ENCODE results near the gene TTC28.
"Not testable (repeated sequence)": the region's sequence is repeated elsewhere in the genome, so short reads cannot be mapped to it uniquely, and the experiment has no call there.

TTC28 gene

DNA sequence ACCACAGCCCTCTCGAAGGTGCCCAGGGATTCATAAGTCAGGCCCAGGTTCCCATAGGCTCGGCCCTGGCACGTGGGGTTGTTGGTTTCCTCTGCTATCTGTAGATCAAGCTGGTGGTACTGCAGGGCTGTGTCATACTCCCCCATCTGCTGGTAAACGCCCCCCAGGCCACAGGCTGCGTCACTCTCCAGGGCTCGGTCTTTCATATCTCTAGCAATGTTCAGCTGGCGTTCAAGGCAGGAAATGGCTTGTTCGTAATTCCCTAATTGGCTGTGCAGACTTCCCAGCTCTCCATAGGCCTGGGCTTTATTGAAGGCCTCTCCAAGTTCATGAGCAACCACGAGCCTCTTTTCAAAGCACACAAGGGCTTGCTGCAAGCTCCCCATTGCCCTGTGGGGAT lies 574.2 kb downstream of the TTC28 start:
- no peak for DNase-seq (ENCODE audit: low read depth, low spot score)

DNA sequence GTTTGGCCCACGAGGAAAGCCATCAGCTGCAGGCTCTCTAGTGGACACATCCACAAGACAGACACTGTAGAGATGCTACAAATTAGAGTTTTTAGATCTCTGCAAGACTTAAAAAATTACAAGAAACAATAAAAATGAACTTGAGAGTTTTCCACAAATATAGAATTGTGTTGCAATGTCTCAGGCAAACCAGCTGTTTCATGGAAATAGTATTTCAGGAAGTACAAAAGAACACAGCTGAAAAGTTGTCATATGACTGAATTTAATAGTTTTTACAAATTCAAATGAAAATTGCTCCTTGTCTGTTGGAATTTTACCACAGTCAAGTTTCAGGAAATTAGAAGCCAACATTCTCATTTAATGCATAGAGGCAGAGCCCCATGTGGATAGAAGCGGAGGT lies 576.0 kb downstream of the TTC28 start:
- no peak for DNase-seq (ENCODE audit: low read depth, low spot score)

DNA sequence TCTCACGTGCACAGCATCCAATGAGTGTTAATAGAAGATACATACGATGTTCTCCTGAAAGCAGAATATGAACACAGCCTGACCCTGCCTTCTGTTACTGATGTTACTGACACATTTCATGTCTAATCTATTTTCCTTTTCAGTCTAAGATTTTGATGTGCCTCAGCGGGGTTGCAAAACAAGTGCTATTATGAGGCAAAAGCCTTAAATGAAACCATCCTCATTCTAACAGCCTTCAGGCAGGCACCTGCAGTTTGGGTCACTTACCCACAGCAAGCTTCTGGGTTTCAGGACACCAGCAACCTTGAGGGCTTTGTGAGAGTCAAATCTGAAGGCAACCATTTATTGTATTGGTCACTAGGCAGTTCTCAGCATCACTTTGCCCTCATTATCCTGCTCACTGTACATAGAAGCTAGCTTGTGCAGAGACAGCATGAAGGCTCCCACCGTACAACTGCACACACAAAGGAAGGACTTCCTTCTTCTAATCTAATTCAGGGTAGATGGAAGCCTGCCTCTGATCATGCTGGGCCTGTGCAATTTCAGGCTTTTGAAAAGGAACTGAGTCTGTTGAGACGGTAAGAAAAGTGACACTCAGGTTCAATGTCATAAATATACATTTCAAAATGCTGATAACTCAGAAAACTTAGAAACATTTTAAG lies 577.4 kb downstream of the TTC28 start:
- DNase-seq (ENCODE audit: low read depth, low spot score), result no peak

DNA sequence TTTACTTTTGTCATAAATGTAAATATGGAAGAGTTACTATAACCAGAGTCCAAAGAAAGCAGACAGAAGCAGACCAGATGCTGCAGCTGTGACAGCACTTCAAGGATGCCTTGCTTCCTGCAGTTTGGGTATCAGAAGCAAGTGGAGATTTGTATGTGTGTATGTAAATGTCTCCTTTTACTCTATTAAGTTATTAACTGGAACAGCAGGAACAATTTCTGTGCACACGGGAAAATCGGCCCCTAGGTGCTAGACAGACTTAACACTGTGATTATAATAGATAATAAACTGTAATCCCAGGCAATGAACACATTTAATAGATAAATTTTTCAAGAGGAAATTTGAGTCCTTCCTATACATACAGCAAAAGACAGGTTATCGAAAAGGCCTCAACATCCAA lies 582.0 kb downstream of the TTC28 start:
- no peak for DNase-seq (ENCODE audit: low read depth, low spot score)

DNA sequence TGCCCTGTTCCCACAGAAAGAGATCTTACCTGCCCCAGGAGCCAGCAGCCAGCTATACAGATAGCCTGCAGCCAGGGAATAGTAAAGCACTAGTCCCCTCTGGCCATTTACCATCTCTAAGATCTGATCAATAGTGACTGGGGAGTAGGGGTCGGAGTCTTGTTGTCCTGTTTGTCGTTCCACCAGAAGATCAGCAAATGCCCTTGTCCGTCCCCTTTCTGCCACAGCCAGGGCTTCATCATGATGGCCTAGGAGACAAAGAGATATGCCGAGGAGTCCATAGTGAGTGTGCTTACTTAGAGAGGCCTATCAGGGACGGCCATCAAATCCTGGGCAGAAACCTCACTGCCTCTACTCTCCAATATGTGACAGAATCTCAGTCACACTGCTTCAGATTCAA lies 583.5 kb downstream of the TTC28 start:
- DNase-seq (ENCODE audit: low read depth, low spot score), result no peak

DNA sequence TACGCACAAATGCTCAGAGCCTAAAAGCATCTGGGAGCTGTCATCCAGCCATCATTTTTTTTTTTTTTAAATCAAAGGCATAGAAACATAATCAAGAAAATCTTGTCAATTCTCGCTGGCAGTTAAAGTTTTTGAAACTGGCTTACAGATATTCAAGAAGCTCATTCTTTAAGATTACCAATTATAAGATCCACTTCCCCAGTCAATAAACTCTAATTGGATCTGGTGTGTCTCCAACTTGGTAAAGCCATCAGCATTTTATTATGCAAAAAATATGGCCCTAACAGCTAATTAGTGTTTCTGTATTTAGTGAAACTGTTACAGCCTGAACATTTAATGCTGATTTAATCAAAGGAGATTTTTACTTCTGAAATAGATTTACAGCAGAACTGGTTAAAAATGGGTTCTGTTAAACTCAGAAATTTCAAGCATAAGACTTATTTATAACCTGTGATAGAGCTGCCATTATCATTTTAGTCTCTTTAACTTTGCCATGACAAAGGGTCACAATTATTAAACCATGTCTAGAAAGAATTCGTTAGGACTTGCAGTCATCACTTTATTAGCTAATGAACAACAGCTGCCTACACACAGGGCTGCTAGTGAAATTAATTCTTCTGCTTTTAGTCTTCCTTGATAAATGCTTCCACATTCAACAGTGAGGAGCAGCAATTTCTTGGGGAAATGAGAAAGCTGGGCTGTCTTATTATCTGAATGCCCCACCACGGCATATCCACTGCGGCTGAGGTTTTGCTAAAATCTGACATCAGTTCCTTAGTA lies 584.1 kb downstream of the TTC28 start:
- no peak for DNase-seq (ENCODE audit: low read depth, low spot score)

DNA sequence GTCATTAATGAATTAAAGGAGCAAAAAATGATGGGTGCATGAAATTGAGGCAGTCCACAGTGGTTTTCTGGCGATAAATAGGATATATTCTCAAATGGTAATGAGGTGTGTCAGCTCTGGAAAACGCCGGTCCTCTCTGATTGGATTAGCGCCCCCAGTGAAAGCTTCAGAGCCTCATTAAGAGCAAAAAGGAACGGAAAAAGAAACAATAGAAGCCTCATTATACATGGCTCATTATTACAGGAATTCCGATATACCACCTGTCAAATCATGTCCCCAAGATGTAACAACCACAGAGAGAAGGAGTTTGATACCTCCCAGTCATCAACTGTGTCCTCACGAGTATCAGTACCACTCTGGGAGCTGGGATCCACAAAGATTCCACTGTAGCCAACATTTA lies 584.9 kb downstream of the TTC28 start:
- no peak for DNase-seq (ENCODE audit: low read depth, low spot score)

DNA sequence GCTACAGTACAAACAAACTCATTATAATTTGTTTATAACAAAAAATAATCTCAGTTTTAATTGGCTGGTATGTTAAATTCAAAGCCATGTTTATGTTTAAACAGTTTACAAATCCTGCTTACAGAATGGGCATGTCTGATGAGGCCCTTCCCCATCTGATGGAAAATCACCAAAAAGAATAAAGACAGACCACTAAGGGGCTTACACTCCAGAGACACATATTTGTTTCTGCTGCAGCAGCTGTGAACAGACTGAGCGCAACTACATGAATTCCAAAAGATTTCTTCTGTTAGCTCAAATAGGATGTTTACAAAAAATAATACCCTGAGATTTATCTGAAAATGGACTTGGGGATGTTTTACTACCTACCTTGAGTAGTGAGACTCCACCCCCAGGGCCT lies 585.9 kb downstream of the TTC28 start:
- no peak for DNase-seq (ENCODE audit: low read depth, low spot score)

DNA sequence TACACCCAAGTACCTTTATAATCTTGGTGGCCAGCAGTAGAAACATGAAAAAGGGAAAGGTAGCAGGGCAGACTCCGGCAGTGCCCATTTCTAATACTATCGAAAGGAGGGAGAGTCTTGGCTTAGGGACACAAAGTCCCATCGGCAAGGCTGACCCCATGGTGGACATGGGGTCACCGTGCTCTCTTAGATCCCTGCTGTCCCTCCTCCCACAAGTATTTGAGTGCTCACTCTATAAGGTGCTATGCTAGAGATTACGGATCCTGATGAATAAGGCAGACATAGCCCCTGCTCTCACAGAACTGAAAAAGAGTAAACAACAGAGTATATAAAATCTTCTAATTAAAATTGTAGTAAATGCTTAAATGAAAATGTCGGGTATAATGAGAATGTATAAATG lies 588.2 kb downstream of the TTC28 start:
- no peak for DNase-seq (ENCODE audit: low read depth, low spot score)

DNA sequence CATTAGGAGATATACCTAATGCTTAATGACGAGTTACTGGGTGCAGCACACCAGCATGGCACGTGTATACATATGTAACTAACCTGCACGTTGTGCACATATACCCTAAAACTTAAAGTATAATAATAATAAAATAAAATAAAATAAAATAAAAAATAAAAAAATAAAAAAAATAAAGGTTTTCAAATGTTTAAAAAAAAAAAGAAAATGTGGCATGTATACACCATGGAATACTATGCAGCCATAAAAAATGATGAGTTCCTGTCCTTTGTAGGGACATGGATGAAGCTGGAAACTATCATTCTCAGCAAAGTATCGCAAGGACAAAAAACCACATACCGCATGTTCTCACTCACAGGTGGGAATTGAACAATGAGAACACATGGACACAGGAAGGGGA lies 590.1 kb downstream of the TTC28 start:
- not testable (repeated sequence) for DNase-seq (ENCODE audit: low read depth, low spot score)

DNA sequence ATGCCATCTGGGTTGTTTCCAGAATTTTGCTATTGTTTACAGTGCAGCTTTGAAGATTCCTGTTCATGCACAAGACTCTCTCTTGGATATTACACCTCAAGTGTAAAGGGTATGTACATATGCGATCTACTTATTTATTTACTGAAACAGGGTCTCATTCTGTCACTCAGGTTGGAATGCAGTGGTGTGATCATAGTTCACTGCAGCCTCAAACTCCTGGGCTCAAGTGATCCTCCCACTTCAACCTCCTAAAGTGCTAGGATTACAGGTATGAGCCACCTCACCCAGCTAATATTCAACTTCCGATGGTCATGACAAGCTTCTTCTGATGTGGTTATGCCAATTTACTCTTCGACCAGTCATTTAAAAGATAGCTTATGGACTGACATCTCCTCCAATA lies 602.5 kb downstream of the TTC28 start:
- DNase-seq (ENCODE audit: low read depth, low spot score), result no peak

DNA sequence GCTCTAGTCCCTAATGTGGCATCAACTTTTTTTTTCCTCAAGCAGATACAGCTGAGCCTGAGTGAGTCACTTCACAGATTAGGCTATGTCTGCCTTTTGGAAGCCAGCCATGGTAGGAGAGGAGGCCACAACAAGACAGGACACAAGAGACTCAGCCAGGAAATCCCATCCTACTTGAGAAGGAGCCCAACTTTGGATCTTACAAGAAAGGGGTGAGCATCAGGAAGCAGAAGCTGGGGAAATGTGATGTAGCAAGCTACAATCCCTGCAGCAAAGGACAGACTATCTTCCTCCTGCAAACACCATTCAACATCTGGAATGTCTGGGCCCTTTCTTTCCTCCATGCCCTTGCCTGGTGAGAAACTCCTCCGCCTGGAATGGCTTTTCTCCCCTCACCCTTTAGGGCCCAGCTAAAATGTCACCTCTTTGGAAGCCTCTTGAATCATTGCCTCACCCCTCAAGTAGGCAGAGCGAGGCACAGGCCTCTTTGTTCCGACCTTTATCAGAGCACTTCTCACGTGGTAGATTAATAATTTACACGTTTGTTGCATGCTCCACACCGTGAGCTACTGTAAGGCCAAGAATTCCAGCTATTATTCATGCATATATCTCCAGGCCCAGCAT lies 604.2 kb downstream of the TTC28 start:
- DNase-seq (ENCODE audit: low read depth, low spot score), result no peak

DNA sequence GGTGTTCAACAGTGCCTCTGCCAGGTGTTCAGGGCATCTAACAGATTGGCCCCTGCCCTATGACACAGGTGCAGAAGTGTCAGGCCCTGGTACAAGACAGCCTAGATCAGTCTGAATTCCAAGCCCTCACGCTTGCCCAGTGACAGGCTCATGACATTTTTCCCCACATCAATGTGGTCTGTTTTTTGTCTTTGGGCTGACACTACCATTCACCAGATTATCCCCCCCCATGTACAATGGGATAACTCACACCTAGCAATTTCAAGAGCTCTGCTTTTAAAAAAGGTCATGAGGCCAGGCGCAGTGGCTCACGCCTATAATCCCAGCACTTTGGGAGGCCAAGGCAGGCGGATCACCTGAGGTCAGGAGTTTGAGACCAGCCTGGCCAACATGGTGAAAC lies 605.1 kb downstream of the TTC28 start:
- DNase-seq (ENCODE audit: low read depth, low spot score), result no peak

DNA sequence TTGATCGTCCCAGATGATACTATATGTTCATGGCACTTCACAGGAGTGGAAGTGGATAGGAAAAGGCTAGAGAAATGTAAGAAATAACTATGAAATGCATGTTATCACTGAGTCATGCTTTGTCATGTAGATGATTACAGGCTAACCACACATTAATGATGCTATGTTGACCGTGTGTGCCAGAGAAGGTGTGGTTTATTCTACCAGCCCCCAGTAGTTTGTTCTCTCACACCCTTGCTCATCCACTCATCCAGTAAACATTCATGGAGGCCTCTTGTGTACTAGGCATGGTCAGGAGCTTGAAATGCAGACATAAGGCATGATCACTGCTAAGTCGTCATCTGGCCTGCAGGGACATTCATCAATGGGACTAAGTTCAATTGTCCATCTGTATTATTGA lies 607.6 kb downstream of the TTC28 start:
- DNase-seq (ENCODE audit: low read depth, low spot score), result no peak

DNA sequence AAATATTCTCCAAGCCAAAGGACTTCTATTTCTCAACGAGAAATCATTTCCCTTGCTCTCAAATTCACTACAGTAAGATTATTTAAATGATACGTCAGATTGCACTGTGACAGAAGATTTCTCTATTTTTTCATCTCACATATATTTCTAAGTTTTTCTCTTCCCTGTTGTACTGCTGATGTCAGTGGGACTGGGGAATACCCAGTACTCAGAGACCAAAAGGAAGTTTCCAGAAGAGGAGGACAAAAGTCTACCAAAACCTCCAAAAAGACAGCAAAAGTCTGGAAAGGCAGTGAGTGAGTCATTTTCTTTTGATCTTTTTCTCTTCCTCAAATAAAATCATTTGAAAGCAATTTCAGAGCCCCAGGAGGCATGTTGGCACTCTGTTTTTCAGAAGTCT lies 610.8 kb downstream of the TTC28 start:
- DNase-seq (ENCODE audit: low read depth, low spot score), result no peak

DNA sequence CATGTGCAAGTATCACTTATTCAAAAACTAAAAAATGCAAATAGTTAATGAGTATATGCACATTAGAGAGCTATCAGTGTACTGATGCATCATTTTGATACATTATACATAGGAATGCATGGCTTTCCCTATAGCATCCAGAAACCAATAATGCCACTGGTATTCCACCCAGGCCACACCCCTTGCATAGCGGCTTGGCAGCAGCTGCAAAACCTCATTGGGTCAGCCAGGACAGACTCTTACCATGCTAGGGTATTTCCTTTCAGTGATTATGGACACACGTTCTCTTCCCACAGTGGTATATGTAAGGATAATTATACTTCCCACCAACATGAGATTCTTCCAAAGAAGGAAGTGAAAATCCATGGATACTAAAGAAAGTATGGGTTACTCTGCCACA lies 614.7 kb downstream of the TTC28 start:
- no peak for DNase-seq (ENCODE audit: low read depth, low spot score)

DNA sequence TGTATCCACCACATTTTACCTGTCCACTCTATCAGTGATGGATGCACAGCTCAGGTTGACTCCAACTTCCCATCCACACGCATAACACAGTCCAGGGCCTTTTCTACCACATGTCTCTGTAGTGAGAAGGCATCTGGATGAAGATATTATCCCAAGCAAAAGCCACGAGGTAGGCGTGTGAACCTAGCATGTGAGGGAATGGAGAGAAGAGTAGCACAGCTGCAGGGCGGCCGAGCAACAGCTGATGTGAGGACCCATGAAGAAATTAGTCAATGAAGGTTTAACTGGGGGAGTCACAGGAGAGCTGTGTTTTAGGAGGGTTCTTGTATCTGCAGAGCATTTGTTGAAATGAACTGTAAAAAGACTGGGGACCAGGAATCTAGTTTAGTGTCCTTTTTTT lies 616.0 kb downstream of the TTC28 start:
- DNase-seq (ENCODE audit: low read depth, low spot score), result no peak

DNA sequence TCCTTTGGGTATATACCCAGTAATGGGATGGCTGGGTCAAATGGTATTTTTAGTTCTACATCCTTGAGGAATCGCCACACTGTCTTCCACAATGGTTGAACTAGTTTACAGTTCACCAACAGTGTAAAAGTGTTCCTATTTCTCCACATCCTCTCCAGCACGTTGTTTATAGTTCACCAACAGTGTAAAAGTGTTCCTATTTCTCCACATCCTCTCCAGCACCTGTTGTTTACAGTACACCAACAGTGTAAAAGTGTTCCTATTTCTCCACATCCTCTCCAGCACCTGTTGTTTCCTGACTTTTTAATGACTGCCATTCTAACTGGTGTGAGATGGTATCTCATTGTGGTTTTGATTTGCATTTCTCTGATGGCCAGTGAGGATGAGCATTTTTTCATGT lies 619.0 kb downstream of the TTC28 start:
- DNase-seq (ENCODE audit: low read depth, low spot score), result not testable (repeated sequence)

DNA sequence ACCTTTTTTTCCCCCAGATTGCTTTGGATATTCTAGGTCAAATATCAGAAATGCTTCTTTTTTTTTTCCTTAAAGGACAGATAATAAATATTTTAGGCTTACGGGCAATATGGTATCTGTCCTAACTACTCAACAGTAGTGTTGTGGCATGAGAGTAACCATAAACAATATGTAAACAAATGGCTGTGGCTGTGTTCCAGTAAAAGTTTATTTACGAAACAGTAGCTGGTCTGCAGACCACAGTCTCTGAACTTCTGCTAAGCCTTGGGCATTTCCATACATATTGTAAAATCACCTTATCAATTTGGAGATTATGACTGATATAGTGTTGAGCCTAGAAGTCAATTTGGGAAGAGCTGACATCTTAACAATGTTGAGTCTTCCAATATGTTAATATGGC lies 621.6 kb downstream of the TTC28 start:
- no peak for DNase-seq (ENCODE audit: low read depth, low spot score)

DNA sequence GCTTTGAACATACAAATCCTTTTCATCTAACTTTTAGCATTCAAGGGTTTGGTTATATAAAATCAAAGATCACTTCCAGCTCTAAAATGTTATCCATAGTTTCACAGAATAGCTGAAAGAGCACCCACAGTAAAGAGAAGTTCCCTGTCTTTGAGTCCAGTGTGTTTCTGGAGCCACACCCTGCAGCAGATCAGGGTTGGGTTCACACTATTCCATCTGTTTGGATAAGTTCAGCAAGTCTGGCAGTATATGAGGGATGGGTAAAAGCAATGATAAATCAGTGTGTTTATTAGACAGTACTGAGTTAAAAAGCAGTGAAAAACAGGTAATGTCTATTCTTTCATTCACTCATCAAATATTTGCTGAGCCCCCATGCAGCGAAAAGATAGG lies 624.8 kb downstream of the TTC28 start:
- no peak for DNase-seq (ENCODE audit: low read depth, low spot score)

DNA sequence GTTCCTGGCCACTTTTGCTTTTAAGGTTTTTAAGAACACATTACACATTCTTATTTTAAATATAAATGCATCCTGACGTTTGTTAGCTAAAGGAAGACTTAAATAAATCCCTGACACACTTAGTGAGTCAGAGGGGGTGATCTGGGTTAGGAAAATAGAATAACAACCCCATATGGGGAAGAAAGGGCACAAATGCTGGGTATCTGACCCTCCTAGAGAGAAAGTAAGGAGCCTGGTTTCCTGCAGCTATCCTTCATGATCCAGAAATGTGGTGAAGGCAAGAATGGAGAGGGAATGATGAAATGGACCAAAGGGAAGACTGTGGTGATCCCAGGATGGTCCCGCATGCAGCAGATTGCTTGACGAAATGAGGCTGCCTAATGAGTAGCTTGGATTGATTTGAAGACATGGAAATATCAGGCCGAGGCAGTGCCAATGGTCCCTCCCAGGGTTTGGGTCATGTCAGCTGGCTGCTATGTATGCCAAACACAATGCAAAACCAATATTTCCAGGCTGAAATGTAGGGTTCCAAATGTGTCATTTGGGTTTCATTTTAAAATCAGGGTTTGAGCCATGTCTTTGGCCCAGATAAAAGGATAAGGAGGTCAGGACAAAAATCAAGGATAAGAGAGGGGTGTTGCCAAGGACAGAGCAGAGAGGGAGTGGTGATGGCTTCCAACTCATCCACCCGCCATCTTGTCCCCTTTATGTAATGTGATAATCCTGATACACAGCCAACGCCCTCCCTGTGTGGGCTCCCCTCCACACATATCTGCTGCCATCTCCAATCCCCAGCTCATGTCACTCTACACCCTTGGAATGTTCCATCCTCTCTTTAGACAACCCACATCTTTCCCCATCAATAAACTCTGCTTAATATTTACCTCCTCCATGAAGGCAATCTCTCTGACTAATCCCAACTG lies 625.5 kb downstream of the TTC28 start:
- no peak for DNase-seq (ENCODE audit: low read depth, low spot score)

DNA sequence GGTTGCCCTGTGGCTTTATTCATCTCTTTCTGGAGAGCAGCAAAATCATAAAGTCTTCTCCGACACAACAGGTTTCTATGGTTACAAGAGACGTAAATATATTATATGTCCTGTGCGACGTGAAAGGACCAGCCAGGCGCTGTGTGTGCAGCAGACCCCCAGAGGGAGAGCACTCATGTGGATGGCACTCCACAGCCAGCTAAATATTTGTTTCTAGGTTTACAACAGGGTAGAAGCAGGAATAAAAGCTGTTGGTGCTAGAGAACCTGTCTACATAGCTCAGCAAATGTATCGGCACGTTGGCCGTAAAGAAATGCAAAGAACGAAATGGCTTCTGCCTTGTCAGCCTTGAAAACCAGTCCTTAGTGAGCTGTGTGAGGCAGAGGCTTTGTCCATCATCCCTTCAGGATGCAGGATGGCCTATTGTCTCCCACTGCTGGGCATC lies 626.8 kb downstream of the TTC28 start:
- no peak for DNase-seq (ENCODE audit: low read depth, low spot score)
